ENCODE measurements around the gene AS3MT.

- TF ChIP-seq, protein P1, sequence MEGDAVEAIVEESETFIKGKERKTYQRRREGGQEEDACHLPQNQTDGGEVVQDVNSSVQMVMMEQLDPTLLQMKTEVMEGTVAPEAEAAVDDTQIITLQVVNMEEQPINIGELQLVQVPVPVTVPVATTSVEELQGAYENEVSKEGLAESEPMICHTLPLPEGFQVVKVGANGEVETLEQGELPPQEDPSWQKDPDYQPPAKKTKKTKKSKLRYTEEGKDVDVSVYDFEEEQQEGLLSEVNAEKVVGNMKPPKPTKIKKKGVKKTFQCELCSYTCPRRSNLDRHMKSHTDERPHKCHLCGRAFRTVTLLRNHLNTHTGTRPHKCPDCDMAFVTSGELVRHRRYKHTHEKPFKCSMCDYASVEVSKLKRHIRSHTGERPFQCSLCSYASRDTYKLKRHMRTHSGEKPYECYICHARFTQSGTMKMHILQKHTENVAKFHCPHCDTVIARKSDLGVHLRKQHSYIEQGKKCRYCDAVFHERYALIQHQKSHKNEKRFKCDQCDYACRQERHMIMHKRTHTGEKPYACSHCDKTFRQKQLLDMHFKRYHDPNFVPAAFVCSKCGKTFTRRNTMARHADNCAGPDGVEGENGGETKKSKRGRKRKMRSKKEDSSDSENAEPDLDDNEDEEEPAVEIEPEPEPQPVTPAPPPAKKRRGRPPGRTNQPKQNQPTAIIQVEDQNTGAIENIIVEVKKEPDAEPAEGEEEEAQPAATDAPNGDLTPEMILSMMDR (IDR thresholded peaks at IDR 0.05; ENCODE audit: control extremely low read depth in 1 of 3, insufficient read depth in 1 of 3, low read depth in 1 of 3, low read length in 3 of 3) = no peak
- TF ChIP-seq ZNF274 (IDR thresholded peaks at IDR 0.05; ENCODE audit: borderline replicate concordance, extremely low read depth, low read length) (no peak), EZH2 (IDR thresholded peaks at IDR 0.05; ENCODE audit: low read depth, low read length, severe bottlenecking) (no peak), CEBPB (IDR thresholded peaks at IDR 0.05; ENCODE audit: low read depth, low read length) (no peak), EP300 (IDR thresholded peaks at IDR 0.05; ENCODE audit: borderline replicate concordance in 1 of 2, low read depth in 2 of 2, low read length in 2 of 2) (no peak), GTF2F1 (IDR thresholded peaks at IDR 0.05; ENCODE audit: borderline replicate concordance, low read depth, low read length) (no peak), ASH2L (IDR thresholded peaks at IDR 0.05; ENCODE audit: low read length) (no peak)
- TF ChIP-seq, protein P2, sequence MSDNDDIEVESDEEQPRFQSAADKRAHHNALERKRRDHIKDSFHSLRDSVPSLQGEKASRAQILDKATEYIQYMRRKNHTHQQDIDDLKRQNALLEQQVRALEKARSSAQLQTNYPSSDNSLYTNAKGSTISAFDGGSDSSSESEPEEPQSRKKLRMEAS (IDR thresholded peaks at IDR 0.05) = no peak
These were observed 61.5 kb downstream of the AS3MT start for GRCh38 chr10:102930720-102931119.

Data from H1 (cell line).